ENCODE measurements around the gene NT5C2.
"Not testable (repeated sequence)": the region's sequence is repeated elsewhere in the genome, so short reads cannot be mapped to it uniquely, and the experiment has no call there.

NT5C2 gene

DNA sequence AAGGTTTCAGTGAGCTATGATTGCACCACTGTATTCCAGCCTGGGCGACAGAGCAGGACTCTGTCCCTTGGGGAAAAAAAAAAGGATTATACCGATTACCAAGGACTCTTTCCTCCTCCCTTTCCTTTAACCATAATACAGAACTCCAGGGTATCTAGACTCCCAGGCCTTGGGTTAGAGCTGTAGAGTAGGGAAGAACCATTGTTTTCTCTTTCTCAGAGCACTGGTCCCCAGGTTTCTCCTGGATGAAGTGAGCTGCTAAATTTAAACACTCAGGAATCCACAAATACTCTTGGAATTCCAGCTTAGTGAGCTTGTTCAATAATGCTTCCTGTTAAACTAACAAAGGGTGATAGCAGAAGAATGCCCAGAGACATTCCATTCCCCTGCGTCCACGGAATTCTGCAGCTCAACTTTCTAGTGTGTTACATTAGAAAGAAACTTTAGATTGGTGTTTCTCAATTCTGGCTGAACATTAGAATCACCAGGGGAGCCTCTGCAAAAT is 38.0 kb upstream of the NT5C2 start:
- no peak for TF ChIP-seq EZH2phosphoT487 (IDR thresholded peaks at IDR 0.05; ENCODE audit: borderline replicate concordance, low read length)
- TF ChIP-seq, protein P1, sequence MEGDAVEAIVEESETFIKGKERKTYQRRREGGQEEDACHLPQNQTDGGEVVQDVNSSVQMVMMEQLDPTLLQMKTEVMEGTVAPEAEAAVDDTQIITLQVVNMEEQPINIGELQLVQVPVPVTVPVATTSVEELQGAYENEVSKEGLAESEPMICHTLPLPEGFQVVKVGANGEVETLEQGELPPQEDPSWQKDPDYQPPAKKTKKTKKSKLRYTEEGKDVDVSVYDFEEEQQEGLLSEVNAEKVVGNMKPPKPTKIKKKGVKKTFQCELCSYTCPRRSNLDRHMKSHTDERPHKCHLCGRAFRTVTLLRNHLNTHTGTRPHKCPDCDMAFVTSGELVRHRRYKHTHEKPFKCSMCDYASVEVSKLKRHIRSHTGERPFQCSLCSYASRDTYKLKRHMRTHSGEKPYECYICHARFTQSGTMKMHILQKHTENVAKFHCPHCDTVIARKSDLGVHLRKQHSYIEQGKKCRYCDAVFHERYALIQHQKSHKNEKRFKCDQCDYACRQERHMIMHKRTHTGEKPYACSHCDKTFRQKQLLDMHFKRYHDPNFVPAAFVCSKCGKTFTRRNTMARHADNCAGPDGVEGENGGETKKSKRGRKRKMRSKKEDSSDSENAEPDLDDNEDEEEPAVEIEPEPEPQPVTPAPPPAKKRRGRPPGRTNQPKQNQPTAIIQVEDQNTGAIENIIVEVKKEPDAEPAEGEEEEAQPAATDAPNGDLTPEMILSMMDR (IDR thresholded peaks at IDR 0.05; ENCODE audit: low read depth, low read length, poor library complexity, severe bottlenecking), result no peak
- Histone ChIP-seq H3F3A (ENCODE audit: control insufficient read depth, insufficient read depth) (no peaks in the 10 kb centered on the region; the same call in 1 of the 2 replicates), H3K27me3 (ENCODE audit: control insufficient read depth, low read length) (no peaks in the 10 kb centered on the region), H3K4me3 (ENCODE audit: low read length) (no peak overlapping the region), H3K4me2 (ENCODE audit: low read length) (no peak overlapping the region), H3K36me3 (ENCODE audit: control insufficient read depth, low read length) (no peaks in the 10 kb centered on the region), H3K27ac (ENCODE audit: low read depth, low read length) (no peak overlapping the region), H4K20me1 (ENCODE audit: control insufficient read depth, insufficient read depth, low read depth, low read length) (no peaks in the 10 kb centered on the region), H3K9me2 (replicated peaks; ENCODE audit: control insufficient read depth, low read length) (no peaks in the 10 kb centered on the region), H3K79me2 (ENCODE audit: control insufficient read depth, low read length) (no peaks in the 10 kb centered on the region), H3K4me1 (ENCODE audit: control insufficient read depth, low read length) (peaks cover 24% of the 10 kb centered on the region), H3K9me3 (ENCODE audit: control insufficient read depth, insufficient read depth, low read length) (no peaks in the 10 kb centered on the region)

DNA sequence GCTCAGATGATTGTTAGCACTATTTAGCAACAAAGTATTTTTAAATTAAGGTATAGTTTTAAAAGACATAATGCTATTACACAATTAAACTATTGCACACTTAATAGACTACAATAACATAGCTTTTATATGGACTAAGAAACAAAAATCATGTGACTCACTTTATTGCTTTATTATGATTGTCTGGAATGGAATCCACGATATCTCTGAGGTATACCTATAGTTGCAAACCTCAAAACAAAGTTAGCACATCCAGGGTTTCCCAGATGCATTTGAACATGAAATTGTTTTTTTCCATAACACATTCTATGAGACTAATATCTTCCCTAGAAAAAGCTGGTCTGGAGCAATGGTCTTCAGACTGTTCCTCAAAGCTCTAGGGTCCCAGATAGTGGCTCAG is 34.3 kb upstream of the NT5C2 start:
- Histone ChIP-seq H3K4me2 (ENCODE audit: low read length) (no peak overlapping the region), H3K27me3 (ENCODE audit: control insufficient read depth, low read length) (no peaks in the 10 kb centered on the region), H3K4me1 (ENCODE audit: control insufficient read depth, low read length) (no peaks in the 10 kb centered on the region), H3K36me3 (ENCODE audit: control insufficient read depth, low read length) (no peaks in the 10 kb centered on the region), H3K4me3 (ENCODE audit: low read length) (no peak overlapping the region), H4K20me1 (ENCODE audit: control insufficient read depth, insufficient read depth, low read depth, low read length) (no peaks in the 10 kb centered on the region), H3F3A (ENCODE audit: control insufficient read depth, insufficient read depth) (no peaks in the 10 kb centered on the region), H3K79me2 (ENCODE audit: control insufficient read depth, low read length) (no peaks in the 10 kb centered on the region), H3K9me3 (ENCODE audit: control insufficient read depth, insufficient read depth, low read length) (peaks cover 10% of the 10 kb centered on the region; the same call in 1 of the 2 replicates), H3K27ac (ENCODE audit: low read depth, low read length) (no peak overlapping the region), H3K9me2 (replicated peaks; ENCODE audit: control insufficient read depth, low read length) (no peaks in the 10 kb centered on the region)
- TF ChIP-seq, protein P1 (IDR thresholded peaks at IDR 0.05; ENCODE audit: low read depth, low read length, poor library complexity, severe bottlenecking), result no peak
- no peak for TF ChIP-seq EZH2phosphoT487 (IDR thresholded peaks at IDR 0.05; ENCODE audit: borderline replicate concordance, low read length)

DNA sequence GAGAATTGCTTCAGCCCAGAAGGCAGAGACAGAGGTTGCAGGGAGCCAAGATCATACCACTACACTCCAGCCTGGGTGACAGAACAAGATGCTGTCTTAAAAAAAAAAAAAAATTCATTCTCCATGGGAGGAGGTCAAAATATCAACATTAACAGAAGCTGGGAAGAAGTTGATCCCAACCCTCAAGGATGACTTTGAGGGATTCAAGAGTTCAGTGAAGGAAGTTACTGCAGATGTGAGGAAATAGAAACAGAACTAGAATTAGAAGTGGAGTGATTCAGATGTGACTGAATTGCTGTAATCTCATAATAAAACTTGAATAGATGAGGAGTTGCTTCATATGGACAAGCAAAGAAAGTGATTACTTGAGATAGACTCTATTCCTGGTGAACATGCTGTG is 32.9 kb upstream of the NT5C2 start:
- H3K79me2 ChIP-seq (ENCODE audit: control insufficient read depth, low read length), result no peaks in the 10 kb centered on the region
- no peaks in the 10 kb centered on the region for H3F3A ChIP-seq (ENCODE audit: control insufficient read depth, insufficient read depth)
- no peak overlapping the region for H3K4me2 ChIP-seq (ENCODE audit: low read length)
- H3K4me1 ChIP-seq (ENCODE audit: control insufficient read depth, low read length), result no peaks in the 10 kb centered on the region
- no peaks in the 10 kb centered on the region for H3K27me3 ChIP-seq (ENCODE audit: control insufficient read depth, low read length)
- no peak for TF ChIP-seq EZH2phosphoT487 (IDR thresholded peaks at IDR 0.05; ENCODE audit: borderline replicate concordance, low read length)
- TF ChIP-seq, protein P1 (IDR thresholded peaks at IDR 0.05; ENCODE audit: low read depth, low read length, poor library complexity, severe bottlenecking), result no peak
- no peaks in the 10 kb centered on the region for H3K9me2 ChIP-seq (replicated peaks; ENCODE audit: control insufficient read depth, low read length)
- H4K20me1 ChIP-seq (ENCODE audit: control insufficient read depth, insufficient read depth, low read depth, low read length), result no peaks in the 10 kb centered on the region
- no peaks in the 10 kb centered on the region for H3K36me3 ChIP-seq (ENCODE audit: control insufficient read depth, low read length)
- no peak overlapping the region for H3K4me3 ChIP-seq (ENCODE audit: low read length)
- no peak overlapping the region for H3K27ac ChIP-seq (ENCODE audit: low read depth, low read length)
- peaks cover 10% of the 10 kb centered on the region; the same call in 1 of the 2 replicates for H3K9me3 ChIP-seq (ENCODE audit: control insufficient read depth, insufficient read depth, low read length)

DNA sequence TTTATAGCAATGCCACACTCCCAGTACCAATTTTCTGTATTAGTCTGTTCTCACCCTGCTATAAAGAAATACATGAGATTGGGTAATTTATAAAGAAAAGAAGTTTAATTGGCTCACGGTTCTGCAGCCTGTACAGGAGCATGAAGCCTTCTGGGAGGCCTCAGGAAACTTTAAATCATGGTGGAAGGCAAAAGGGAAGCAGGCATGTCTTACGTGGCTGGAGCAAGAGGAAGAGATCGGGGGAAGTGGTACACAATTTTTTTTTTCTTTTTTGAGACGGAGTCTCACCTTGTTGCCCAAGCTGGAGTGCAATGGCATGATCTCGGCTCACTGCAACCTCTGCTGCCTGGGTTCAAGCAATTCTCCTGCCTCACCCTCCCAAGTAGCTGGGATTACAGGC is 31.6 kb upstream of the NT5C2 start:
- not testable (repeated sequence) for H3K4me2 ChIP-seq (ENCODE audit: low read length); H4K20me1 ChIP-seq (ENCODE audit: control insufficient read depth, insufficient read depth, low read depth, low read length); H3K79me2 ChIP-seq (ENCODE audit: control insufficient read depth, low read length); H3K9me2 ChIP-seq (replicated peaks; ENCODE audit: control insufficient read depth, low read length); H3K36me3 ChIP-seq (ENCODE audit: control insufficient read depth, low read length); H3K4me3 ChIP-seq (ENCODE audit: low read length); H3K4me1 ChIP-seq (ENCODE audit: control insufficient read depth, low read length); H3K27ac ChIP-seq (ENCODE audit: low read depth, low read length); H3F3A ChIP-seq (ENCODE audit: control insufficient read depth, insufficient read depth); H3K27me3 ChIP-seq (ENCODE audit: control insufficient read depth, low read length); H3K9me3 ChIP-seq (ENCODE audit: control insufficient read depth, insufficient read depth, low read length)
